NCI-H510A treated with DMSO at 0.1 percent for 48 hours (cell line): ENCODE measurements around the gene RABEP1.

Experiments
- DNase-seq: peaks from one replicate; lab custom pipeline; 2025; lab: John Stamatoyannopoulos, UW

RABEP1 gene

GRCh38 chr17:5272322-5272721, 9.8 kb upstream of the RABEP1 start:
- no peak for DNase-seq

GRCh38 chr17:5282642-5283217, 646 bp downstream of the RABEP1 start:
- DNase-seq: no peak

- DNase-seq: no peak
These were observed 1.7 kb downstream of the RABEP1 start for GRCh38 chr17:5283571-5284315.

DNA sequence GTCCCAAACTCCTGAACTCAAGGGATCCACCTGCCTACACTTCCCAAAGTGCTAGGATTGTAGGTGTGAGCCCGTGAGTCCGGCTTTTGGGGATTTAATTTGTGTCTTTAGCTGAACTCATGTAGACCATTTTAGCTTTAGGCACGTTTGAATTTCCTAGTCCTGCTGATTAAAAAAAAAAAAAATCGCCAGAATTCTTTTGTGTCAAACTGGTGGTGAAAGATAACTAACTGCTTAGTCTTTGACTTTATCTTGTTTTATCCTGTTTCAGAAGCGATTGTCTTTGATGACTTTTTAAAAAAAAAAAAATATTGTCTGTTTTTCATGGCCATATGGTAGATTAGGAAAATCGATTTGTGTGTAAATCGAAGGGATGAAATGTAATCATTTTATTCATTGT, 2.6 kb downstream of the RABEP1 start:
- DNase-seq: no peak

DNA sequence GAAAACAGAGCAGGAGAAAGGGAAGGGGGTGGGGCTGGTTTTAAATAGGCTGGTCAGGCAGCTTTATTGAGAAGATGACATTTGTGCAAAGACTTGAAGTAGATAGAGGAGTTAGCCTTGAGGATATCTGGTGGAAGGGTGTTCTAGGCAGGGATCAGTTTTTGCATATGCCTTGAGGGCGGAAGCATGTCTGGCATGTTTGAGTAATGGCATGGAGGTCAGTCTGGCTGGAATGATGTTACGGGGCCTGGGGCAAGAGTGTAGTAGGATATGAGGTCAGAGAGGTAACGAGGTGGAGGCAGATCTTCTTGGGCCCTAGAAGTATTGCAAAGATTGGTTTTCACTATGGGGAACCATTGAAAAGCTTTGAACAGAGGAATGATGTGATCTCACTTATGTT, 4.8 kb downstream of the RABEP1 start:
- no peak for DNase-seq

GRCh38 chr17:5291683-5292350, 9.7 kb downstream of the RABEP1 start:
- DNase-seq: no peak

DNA sequence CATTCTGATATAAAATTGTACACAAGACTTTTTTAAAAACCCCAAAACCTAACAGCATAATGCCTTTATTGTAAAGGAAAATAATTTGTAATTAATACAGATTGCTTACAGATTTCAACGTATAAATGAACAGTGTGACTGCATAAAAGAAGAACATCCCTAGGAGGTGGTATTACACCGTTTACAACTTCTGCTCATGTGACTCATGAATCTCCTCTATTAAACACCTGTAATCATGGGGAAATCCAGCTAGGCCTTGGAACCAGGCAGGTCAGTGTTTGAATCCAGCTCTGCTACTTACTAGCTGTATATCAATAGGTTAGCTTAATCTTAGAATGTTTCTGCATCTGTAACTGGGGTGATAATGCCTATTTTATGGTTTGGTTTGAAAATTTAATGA, 15.2 kb downstream of the RABEP1 start:
- DNase-seq: no peak

DNA sequence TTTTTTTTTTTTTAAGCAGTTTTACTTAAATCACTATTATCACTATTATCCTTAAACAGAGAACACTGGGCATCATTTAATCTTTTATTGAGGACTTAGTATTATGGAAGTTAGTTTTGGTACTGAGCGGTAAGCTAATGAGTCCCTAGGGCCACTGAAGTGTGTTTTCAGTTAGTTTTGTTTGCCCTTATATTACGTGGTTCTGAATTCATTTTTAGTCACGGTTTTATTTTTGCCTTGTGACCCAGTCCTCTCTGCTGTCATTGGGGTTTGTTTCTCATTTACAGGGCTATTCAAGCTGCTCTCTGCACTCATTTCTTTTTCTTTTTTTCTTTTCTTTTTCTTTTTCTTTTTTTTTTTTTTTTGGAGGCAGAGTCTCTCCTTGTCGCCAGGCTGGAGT, 17.3 kb downstream of the RABEP1 start:
- no peak for DNase-seq

DNA sequence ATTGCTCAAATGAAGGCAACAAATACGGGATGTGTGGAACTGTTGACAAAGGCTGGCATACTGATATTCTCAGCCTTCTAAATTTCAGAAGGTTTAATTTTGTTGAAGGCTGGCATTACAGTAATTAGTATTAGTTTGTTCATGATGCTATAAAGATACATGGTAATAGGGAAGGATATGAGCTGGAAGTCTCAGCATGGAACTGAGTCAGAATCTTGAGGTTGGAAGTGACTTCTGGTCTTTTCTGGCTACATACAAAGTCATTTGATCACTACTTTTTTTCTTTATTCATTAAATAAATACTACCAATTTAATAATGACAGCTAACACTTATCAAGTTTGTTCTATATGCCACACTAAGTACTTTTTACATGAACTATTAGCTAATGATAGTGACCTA, 22.6 kb downstream of the RABEP1 start:
- DNase-seq: no peak

DNA sequence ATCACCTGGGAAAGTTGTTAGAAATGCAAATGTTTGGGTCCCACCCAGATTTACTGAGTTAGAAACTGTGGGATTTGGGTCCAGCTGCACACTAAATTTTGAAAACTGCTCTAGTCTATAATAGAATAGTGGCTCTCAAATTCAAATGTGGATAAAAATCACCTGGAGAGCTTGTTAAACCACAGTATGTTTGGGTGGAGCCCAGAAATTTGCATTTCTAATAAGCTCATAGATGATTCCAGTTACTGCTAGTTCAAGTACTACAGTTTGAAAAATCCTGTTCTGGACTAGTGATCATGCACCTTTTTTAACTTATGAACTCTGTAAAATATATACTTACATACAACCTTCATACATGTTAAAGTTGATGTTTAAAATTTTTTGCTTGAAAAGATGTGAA, 27.8 kb downstream of the RABEP1 start:
- DNase-seq: no peak

DNA sequence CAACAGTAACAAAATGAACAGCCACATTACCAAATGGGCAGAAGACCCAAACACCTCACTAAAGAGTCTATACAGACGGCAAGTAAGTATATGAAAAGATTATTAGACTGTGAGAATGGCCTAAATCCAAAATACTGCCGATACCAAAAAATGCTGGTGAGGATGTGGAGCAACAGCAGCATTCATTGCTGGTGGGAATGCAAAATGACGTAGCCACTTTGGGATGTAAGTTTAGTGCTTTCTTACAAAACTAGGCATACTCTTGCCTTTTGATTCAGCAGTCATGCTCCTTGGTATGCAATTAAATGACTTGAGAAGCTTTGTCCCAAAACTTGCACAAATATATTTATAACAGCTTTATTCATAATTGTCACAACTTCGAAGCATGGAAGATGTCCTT, 43.8 kb downstream of the RABEP1 start:
- no peak for DNase-seq

- DNase-seq: no peak
These were observed 47.9 kb downstream of the RABEP1 start for GRCh38 chr17:5329784-5330557.

GRCh38 chr17:5330981-5331380, 48.9 kb downstream of the RABEP1 start:
- DNase-seq: no peak

GRCh38 chr17:5331506-5331905, 49.4 kb downstream of the RABEP1 start:
- no peak for DNase-seq

DNA sequence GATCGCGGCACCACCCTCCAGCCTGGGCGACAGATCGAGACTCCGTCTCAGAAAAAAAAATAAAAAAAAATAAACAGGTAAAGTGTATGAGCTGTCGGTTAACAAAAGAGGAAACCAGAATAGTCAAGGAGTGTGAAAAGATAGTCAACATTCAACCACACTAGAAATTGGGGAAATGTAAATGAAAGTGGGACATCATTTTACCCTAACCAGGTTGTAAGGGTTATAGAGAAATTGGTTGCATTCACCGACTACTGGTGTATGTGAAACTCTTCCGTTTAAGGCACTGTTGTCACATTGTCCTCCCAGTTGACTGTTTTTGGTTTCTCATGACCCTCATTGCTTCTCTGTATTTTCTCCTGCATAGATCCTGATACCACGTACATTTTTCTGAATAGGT, 62.8 kb downstream of the RABEP1 start:
- DNase-seq: no peak

GRCh38 chr17:5352681-5353289, 70.7 kb downstream of the RABEP1 start:
- no peak for DNase-seq

- DNase-seq: no peak
These were observed 72.2 kb downstream of the RABEP1 start for GRCh38 chr17:5354310-5354709.

- DNase-seq: no peak
These were observed 72.9 kb downstream of the RABEP1 start for GRCh38 chr17:5354886-5355415.

- peak; percentile 90 for DNase-seq
These were observed 73.5 kb downstream of the RABEP1 start for GRCh38 chr17:5355421-5356129.

- DNase-seq: no peak
These were observed 79.3 kb downstream of the RABEP1 start for GRCh38 chr17:5361426-5361825.

DNA sequence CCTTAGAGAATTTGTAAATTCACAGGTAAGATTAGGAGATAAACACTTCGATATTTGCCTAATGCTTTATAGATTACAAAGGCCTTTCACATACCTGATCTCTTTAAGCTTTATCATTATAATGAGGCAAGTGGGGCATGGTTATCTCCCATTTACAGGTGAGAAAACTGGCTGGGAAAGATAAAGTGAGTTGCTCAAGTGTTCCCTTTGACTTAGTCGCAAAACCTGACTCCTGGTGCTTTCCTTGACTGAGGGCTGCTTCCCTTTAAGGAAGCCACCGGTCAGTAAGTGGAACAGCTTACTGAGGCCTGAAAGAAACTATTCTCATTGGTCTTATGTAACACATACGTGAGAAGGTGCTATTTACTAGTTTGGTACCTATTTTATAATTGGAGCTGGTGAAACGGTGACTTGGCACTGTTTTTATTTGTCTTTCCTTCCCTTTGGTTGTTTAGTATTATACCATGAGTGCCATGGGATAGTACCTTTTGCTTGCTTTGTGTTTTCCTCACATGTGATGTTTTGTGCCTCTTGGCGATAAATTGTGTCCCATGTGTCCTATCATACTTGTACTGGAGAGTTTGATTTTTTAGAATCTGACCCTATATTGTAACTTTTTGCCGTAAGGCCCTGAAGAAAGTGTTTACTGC, 80.2 kb downstream of the RABEP1 start:
- DNase-seq: no peak
